Subcutaneous abdominal adipose tissue (tissue), 5 donors: ENCODE data around the gene OGDH.
A peak's percentile ranks its signal among the peaks of the same experiment; 100 is the strongest.
"Not testable (repeated sequence)": the region's sequence is repeated elsewhere in the genome, so short reads cannot be mapped to it uniquely, and the experiment has no call there.

Experiments used
- H3K27ac ChIP-seq: one replicate; pipeline ENCODE4 v1.7.0; 2013; ENCODE audit warnings: low read depth, mild to moderate bottlenecking, inconsistent platforms, low read length, moderate library complexity
- H3K27me3 ChIP-seq, 5 donors: one replicate each; pipeline ENCODE4 v1.7.0; 2013; ENCODE audit warnings: low read length in 5 of 5, inconsistent platforms in 1 of 5; ENCODE audit not compliant: control insufficient read depth in 5 of 5, insufficient read depth in 4 of 5
- H3K36me3 ChIP-seq, 5 donors: one replicate each; pipeline ENCODE4 v1.7.0; 2013; ENCODE audit warnings: low read length in 5 of 5; ENCODE audit not compliant: control insufficient read depth in 5 of 5, insufficient read depth in 5 of 5
- H3K4me1 ChIP-seq, 5 donors: one replicate each; pipeline ENCODE4 v1.7.0; 2013; ENCODE audit warnings: low read length in 5 of 5, mild to moderate bottlenecking in 3 of 5, moderate library complexity in 1 of 5; ENCODE audit not compliant: control insufficient read depth in 5 of 5, insufficient read depth in 5 of 5
- H3K4me3 ChIP-seq, 5 donors: one replicate each; pipeline ENCODE4 v1.7.0; 2013; ENCODE audit warnings: low read length in 5 of 5, low read depth in 1 of 5
- H3K9ac ChIP-seq, 5 donors: one replicate each; pipeline ENCODE4 v1.7.0; 2013; ENCODE audit warnings: low read length in 5 of 5, mild to moderate bottlenecking in 4 of 5, moderate library complexity in 3 of 5
- H3K9me3 ChIP-seq, 5 donors: one replicate each; pipeline ENCODE4 v1.7.0; 2013; ENCODE audit warnings: low read length in 5 of 5; ENCODE audit not compliant: control insufficient read depth in 5 of 5
- donor health status: healthy.
- donor health status: healthy.
- donor health status: healthy.
- donor health status: healthy.
- donor health status: healthy.

OGDH gene

DNA sequence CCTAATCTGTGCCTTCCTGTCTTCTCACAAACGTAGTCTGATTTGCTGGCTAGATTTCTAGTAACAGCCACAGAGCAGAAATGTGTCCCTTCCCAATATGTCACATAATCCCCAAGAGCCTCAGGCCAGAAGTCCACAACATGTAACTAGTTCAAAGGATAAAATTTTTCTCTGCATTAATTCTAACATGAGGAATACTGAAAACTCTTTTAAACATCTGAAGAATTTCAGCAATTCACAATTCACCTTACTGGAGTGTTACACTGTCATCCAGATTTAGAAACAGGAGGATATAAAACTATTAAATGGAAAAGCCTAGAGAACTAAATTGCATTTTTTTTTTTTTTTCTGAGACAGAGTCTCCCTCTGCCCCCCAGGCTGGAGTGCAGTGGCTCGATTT lies 30.2 kb upstream of the OGDH start:
- Histone ChIP-seq H3K27ac (no peak overlapping the region), H3K27me3 (no peaks in the 10 kb centered on the region), H3K9ac (peak overlapping the region in 1 of 5 donors; percentile 47), H3K4me1 (peaks cover 16 to 41% (median 34%) of the 10 kb centered on the region in 5 donors), H3K9me3 (no peaks in the 10 kb centered on the region), H3K4me3 (no peak overlapping the region), H3K36me3 (peaks cover 12 to 49% (median 43%) of the 10 kb centered on the region in 5 donors)

DNA sequence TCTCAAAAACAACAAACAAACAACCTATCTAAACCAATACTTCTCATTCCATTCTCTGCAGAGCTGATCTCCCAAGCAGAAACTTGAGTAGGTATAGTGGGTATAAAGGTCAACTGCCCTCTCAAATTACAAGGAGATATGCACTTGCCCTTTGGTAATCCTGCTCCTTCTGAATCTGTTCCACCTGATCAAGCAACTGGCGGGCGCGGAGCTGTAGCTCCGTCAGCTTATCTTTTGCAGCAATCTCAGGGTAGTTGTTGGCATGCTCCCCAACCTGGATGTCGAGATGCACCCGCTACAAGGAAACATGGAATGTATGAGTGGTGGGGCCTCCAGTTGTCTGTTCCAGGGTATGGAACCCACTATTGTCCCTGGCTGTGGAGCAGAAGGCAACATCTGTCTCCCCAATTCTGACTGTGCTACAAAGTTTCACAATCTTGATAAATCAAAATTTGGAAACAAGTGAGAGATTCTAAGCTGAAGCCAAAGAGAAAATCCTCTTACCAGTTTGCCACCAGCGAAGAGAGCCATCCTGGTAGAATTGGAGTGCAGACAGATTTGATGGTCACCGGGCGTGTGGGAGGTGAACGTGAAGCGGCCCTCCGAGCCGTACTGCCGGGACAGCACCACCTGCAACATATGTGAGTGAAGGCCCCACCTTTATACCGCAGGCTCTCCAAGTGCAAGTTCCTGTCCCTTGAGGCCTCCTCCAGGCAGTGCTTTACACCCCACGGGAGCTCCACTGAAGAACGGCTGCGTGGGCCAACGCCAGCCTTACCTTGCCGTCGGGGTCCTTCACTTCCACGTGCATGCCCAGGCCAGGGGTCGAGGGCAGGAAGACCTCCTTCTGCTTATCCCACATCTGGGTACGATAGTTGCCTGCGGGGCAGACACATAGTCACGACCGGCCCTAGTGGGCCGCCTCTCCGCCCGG lies 25.2 kb upstream of the OGDH start:
- Histone ChIP-seq H3K27me3 (no peaks in the 10 kb centered on the region), H3K9ac (peak overlapping the region; percentile 86 to 98 (median 89)), H3K36me3 (peaks cover 5 to 26% (median 24%) of the 10 kb centered on the region in 5 donors), H3K27ac (peak overlapping the region; percentile 78), H3K4me3 (peak overlapping the region; percentile 81 to 94 (median 85)), H3K4me1 (peaks cover 4 to 26% (median 22%) of the 10 kb centered on the region in 5 donors), H3K9me3 (no peaks in the 10 kb centered on the region)

DNA sequence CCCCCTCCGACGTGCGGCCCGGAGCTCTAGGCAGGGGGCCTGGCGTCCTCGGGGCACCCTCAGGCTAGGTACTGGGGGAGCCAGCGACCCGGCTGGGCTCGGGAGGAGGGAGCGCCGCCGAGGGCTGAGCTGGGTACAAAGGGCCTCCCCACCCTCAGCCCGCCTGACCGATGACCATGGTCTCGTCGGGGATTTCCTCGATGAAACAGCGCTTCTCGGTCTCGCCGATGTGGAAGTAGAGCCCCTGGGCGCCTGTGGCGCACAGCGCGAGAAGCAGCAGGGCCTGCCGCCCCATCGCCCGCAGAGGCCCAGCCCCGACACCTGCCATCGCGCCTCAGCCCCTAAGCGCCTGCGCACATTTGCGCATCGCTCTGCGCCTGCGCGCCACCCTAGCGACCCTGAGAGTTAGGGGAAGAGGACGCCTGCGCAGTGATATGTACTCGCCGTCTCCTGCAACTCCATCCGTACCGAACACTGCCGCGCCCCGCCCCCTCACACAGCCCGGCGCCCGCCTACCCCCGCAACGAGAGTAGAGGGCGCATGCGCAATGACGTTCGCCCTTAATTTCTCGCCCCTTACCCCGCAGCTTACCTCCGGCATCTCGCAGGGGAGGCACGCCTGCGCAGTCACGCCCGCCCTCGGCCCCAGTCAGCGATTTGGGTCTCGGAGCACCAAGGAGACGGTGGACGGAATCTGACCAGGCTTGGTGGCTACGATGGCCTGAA lies 24.4 kb upstream of the OGDH start, which contains the start of gene TMED4:
TMED4 (minus strand) TSS at position 353 of the 725 bp plus-strand sequence; CDS start at position 328, 25 bp downstream.
- no peaks in the 10 kb centered on the region for H3K9me3 ChIP-seq
- H3K27ac ChIP-seq: peak within 1 kb of the TSS; percentile 97
- peaks cover 4 to 26% (median 22%) of the 10 kb centered on the region in 5 donors for H3K4me1 ChIP-seq
- H3K9ac ChIP-seq: peak within 1 kb of the TSS; percentile 89 to 98 (median 94)
- peak within 1 kb of the TSS; percentile 82 to 94 (median 85) for H3K4me3 ChIP-seq
- H3K36me3 ChIP-seq: peaks cover 5 to 26% (median 22%) of the 10 kb centered on the region in 5 donors
- H3K27me3 ChIP-seq: no peaks in the 10 kb centered on the region

DNA sequence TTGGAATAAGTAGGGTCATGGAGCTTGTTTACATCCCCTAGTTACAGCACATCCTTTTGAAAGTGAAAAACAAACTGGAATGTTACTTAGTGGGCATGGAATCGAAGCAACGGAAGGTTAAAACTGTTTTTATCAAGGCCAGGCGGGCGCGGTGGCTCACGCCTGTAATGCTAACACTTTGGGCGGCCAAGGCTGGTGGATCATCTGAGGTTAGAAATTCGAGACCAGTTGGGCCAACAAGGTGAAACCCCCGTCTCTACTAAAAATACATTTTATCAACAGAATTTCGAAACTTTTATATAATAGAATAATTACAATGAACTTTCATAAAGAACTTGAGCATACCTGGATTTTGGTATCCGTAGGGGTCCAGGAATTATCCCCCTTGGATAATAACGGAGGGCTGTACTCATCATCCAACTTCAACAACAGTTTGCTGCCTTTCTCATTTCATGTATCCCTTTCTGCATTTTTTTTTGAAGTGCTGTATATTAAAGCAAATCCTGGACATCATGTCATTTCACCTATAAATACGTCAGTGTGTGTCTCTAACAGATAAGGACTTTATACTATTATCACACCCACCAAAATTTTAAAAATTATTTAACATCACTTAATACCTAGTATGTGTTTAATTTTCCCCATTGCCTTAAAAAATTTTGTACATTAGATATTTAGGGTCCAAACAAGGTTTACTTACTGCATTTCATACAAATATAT lies 23.1 kb upstream of the OGDH start:
- H3K27ac ChIP-seq: peak overlapping the region; percentile 97
- no peaks in the 10 kb centered on the region for H3K9me3 ChIP-seq
- no peaks in the 10 kb centered on the region for H3K27me3 ChIP-seq
- H3K4me3 ChIP-seq: peak overlapping the region; percentile 70 to 94 (median 85)
- H3K4me1 ChIP-seq: peaks cover 4 to 24% (median 22%) of the 10 kb centered on the region in 5 donors
- H3K36me3 ChIP-seq: peaks cover 5 to 21% (median 17%) of the 10 kb centered on the region in 5 donors
- H3K9ac ChIP-seq: peak overlapping the region in 4 of 5 donors; percentile 92 to 98 (median 96)

DNA sequence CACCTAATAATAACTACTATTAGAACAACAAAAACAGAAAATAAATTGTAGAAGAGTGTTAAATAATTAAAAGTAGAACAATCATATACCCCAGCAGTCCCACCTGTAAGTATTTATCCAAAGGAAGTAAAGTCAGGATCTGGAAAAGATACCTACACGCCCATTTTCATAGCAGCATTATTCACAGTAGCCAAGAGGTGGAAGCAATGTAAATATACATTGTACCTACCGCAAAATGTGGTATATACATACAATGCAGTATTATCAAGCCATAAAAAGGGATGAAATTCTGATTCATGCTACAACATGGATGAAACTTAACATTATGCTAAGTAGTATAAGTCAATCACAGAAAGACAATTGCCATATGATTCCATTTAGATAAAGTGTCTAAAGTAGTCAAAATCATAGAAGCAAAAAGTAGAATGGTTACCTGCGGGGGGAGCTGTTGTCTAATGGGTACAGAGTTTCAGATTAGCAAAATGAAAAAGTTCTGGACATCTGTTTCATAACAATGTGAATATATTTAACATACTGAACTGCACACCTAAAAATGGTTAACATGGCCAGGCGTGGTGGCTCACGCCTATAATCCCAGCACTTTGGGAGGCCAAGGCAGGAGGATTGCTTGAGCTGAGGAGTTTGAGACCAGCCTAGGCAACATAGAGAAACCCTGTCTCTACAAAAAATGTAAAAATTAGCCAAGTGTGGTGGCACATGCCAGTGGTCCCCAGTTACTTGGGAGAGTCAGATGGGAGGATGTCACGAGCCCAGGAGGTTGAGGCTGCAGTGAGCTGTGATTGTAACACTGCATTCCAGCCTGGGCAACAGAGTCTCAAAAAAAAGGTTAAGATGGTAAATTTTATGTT lies 18.4 kb upstream of the OGDH start:
- H3K9ac ChIP-seq: no peak overlapping the region
- H3K4me1 ChIP-seq: peaks cover 0 to 3% (median under 1%) of the 10 kb centered on the region in 5 donors
- H3K36me3 ChIP-seq: no peaks in the 10 kb centered on the region
- H3K4me3 ChIP-seq: no peak overlapping the region
- no peaks in the 10 kb centered on the region for H3K9me3 ChIP-seq
- H3K27me3 ChIP-seq: no peaks in the 10 kb centered on the region
- H3K27ac ChIP-seq: no peak overlapping the region

DNA sequence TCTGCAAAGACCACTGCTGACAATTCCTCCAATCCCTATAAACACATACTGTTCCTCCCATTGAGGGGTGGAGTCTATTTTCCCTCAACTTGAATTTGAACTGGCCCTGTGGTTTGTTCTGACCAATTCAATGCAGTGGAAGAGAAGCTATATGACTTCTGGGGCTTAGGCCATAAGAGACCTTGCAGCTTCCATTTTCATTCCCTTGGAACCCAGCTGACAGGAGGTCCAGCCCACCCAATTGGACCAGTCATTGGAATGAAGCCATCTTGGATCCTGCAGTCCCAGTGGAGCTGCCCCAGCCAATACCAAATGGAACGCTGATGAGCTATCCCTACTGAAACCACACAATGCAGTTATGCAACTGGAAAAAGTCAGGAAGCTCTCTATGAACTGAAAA lies 15.5 kb upstream of the OGDH start:
- Histone ChIP-seq H3K4me1 (peaks cover 0 to 2% (median 0%) of the 10 kb centered on the region in 5 donors), H3K9me3 (no peaks in the 10 kb centered on the region), H3K27me3 (no peaks in the 10 kb centered on the region), H3K4me3 (no peak overlapping the region), H3K36me3 (no peaks in the 10 kb centered on the region), H3K27ac (no peak overlapping the region), H3K9ac (no peak overlapping the region)

DNA sequence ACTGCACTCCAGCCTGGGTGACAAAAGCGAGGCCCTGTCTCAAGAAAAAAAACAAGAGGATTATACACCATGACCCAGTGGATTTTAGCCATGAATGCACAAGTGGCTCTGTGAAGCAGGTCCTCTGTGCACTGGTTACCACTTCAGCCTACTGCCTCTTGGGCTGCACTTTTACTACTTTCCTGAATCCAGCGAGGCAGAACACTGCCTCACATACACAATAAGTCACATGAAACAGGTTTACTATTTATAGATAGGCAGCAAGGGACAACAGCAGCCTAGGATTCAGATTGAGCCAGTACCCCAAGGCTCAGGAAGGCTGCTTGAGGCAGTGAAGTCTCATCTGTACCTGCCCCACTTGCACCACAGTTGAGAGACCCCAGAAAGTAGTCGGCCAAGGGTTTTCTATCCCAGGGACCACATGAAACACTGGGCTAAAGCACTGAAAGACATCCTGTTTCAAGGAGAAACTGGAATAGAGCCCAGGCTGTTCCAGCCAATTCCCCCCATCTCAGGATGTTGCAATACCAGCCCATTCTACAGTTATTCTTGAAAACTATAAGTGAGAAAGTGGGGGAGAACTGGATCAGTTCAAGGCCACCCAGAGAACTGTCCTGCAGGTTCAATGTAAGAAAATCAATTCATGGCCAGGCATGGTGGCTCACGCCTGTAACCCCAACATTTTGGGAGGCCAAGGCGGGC lies 10.3 kb upstream of the OGDH start:
- H3K36me3 ChIP-seq: no peaks in the 10 kb centered on the region
- no peaks in the 10 kb centered on the region for H3K9me3 ChIP-seq
- no peak overlapping the region for H3K9ac ChIP-seq
- H3K4me3 ChIP-seq: no peak overlapping the region
- H3K4me1 ChIP-seq: peaks cover 0 to 4% (median 0%) of the 10 kb centered on the region in 5 donors
- no peak overlapping the region for H3K27ac ChIP-seq
- no peaks in the 10 kb centered on the region for H3K27me3 ChIP-seq

DNA sequence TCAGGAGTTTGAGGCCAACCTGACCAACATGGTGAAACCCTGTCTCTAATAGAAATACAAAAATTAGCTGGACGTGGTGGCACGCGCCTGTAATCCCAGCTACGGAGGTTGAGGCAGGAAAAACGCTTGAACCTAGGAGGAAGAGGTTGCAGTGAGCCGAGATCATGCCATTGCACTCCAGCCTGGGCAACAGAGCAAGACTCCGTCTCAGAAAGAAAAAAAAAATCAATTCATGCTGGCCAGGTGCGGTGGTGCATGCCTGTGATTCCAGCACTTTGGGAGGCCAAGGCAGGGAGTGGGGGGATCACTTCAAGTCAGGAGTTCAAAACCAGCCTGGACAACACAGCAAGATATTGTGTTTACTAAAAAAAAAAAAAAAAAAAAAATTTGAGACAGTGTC lies 9.2 kb upstream of the OGDH start:
- not testable (repeated sequence) for H3K36me3 ChIP-seq, H3K4me1 ChIP-seq, H3K27ac ChIP-seq, H3K27me3 ChIP-seq, H3K4me3 ChIP-seq, H3K9ac ChIP-seq, H3K9me3 ChIP-seq
